K562 (cell line): ENCODE results near the gene FTSJ1. TPM values are rescaled to one million over a fixed set of nuclear protein-coding genes. Genes with fewer than 3 reads are reported as not detected.
A peak's percentile ranks its signal among the peaks of the same experiment; 100 is the strongest.

Source experiments
- ATAC-seq: fragments of 200-7000 bp; cut with Tn5 transposase; 3 replicates; pipeline ENCODE4 v1.9.1; 2020; ENCODE audit warnings: moderate library complexity
- BruUV-seq: library from RNA; stranded (reverse); fragments of 400-500 nt; replicated peaks from 2 replicates; lab custom pipeline; 2021; lab: Mats Ljungman, UMichigan
- CTCF ChIA-PET: fragments of 300-600 bp; formaldehyde crosslinking; extraction: SDS; loops from one replicate; lab custom pipeline; 2021; ENCODE audit warnings: low intra/inter-chr PET ratio; lab: Yijun Ruan, JAX
- POLR2A ChIA-PET: fragments of 300-600, 350-650 bp; sonication (Branson Sonifier 250); formaldehyde crosslinking; extraction: SDS; loops from one replicate; lab custom pipeline; 2021; ENCODE audit warnings: antibody characterized with exemption, inconsistent platforms; lab: Yijun Ruan, JAX
- DNase-seq, 4 experiments: peaks; one replicate each; pipeline versions ENCODE4 v3.0.0 to v3.0.0-alpha.2; 2011 to 2018; ENCODE audit warnings: low spot score in 3 of 4, mixed read lengths in 3 of 4; ENCODE audit errors: extremely low read depth in 1 of 4
- FAIRE-seq: peaks from 2 replicates; lab custom pipeline; 2011; peaks lifted over from hg19 to GRCh38; lab: Jason Lieb, UNC
- H2AFZ ChIP-seq: 2 replicates; pipeline ENCODE4 v1.6.0; 2011; ENCODE audit warnings: low read depth, low read length, control low read depth, inconsistent platforms
- H3K27ac ChIP-seq: fragments of 200-600 bp; 3 replicates; pipeline ENCODE4 v1.8.0; 2011; ENCODE audit warnings: low read depth, mild to moderate bottlenecking, control low read depth, inconsistent platforms, low read length, moderate library complexity, mixed read lengths; ENCODE audit errors: extremely low read depth
- H3K27me3 ChIP-seq, 2 experiments: fragments of 300-600 bp in 1 of 2; 2 replicates in 1 of 2; 3 replicates in 1 of 2; pipeline versions ENCODE4 v1.6.0 to v1.8.0; 2011; ENCODE audit warnings: inconsistent platforms in 2 of 2, low read length in 2 of 2, mild to moderate bottlenecking in 1 of 2, mixed read lengths in 1 of 2, moderate library complexity in 1 of 2; ENCODE audit not compliant: control insufficient read depth in 2 of 2, insufficient read depth in 2 of 2
- H3K36me3 ChIP-seq: fragments of 300-600 bp; 3 replicates; pipeline ENCODE4 v1.8.0; 2011; ENCODE audit warnings: mild to moderate bottlenecking, low read length, inconsistent platforms; ENCODE audit not compliant: control insufficient read depth, insufficient read depth
- H3K4me1 ChIP-seq, 2 experiments: fragments of 200-600 bp in 1 of 2; replicated peaks in 1 of 2; 2 replicates in 1 of 2; 3 replicates in 1 of 2; pipeline versions ENCODE4 v1.5.1 to v1.8.0; 2011; ENCODE audit warnings: inconsistent platforms in 2 of 2, low read length in 2 of 2, mild to moderate bottlenecking in 1 of 2, mixed read lengths in 1 of 2, moderate library complexity in 1 of 2; ENCODE audit not compliant: control insufficient read depth in 2 of 2, insufficient read depth in 2 of 2
- H3K4me2 ChIP-seq: 2 replicates; pipeline ENCODE4 v1.6.1; 2011; ENCODE audit warnings: low read length, control low read depth, inconsistent platforms, mixed read lengths; ENCODE audit not compliant: insufficient read depth
- H3K4me3 ChIP-seq: fragments of 200-600 bp; sonication (generic), shearing (Covaris generic); 2 replicates; pipeline ENCODE4 v1.5.1; 2016; ENCODE audit warnings: control low read depth, inconsistent platforms
- H3K79me2 ChIP-seq: fragments of 200-600 bp; 3 replicates; pipeline ENCODE4 v1.8.0; 2011; ENCODE audit warnings: low read length, inconsistent platforms; ENCODE audit not compliant: control insufficient read depth, insufficient read depth
- H3K9ac ChIP-seq, 2 experiments: 2 replicates each; pipeline versions ENCODE4 v1.6.0 to v1.6.1; 2011; ENCODE audit warnings: low read depth in 2 of 2, low read length in 2 of 2, control low read depth in 1 of 2, inconsistent platforms in 1 of 2, mild to moderate bottlenecking in 1 of 2, mixed read lengths in 1 of 2; ENCODE audit not compliant: insufficient read depth in 1 of 2
- H3K9me1 ChIP-seq: one replicate; pipeline ENCODE4 v1.6.0; 2011; ENCODE audit warnings: inconsistent platforms, mild to moderate bottlenecking, low read length, moderate library complexity; ENCODE audit not compliant: control insufficient read depth, insufficient read depth
- H3K9me3 ChIP-seq: replicated peaks from 2 replicates; pipeline ENCODE4 v1.5.1; 2011; ENCODE audit warnings: low read depth, low read length, inconsistent platforms; ENCODE audit not compliant: control insufficient read depth, insufficient read depth
- H4K20me1 ChIP-seq: replicated peaks from 2 replicates; pipeline ENCODE4 v1.6.1; 2011; ENCODE audit warnings: low read length, inconsistent platforms, mixed read lengths; ENCODE audit not compliant: control insufficient read depth, insufficient read depth
- BACH1 ChIP-seq: fragments of 200-800 bp; sonication (Bioruptor generic); IDR thresholded peaks from 2 replicates; pipeline ENCODE4 v1.6.1; 2016; ENCODE audit warnings: missing genetic modification characterization, missing compliant biosample characterization
- FOSL1 ChIP-seq: fragments of 200-800 bp; sonication (Bioruptor generic); conservative IDR thresholded peaks from 2 replicates; pipeline ENCODE4 v1.6.1; 2016; ENCODE audit warnings: missing genetic modification characterization, missing compliant biosample characterization
- NR2C2 ChIP-seq, 2 experiments: fragments of 200-800 bp in 1 of 2; sonication (Bioruptor generic) in 1 of 2; sonication (generic) in 1 of 2; formaldehyde crosslinking in 1 of 2; IDR thresholded peaks; 2 replicates each; pipeline versions ENCODE4 v1.6.1 to v1.8.0; 2016 to 2022; ENCODE audit warnings: mild to moderate bottlenecking in 1 of 2, missing compliant biosample characterization in 1 of 2, missing genetic modification characterization in 1 of 2, missing genetic modification reagents in 1 of 2
- SRF ChIP-seq, 2 experiments: fragments of 250-450, 450-650 bp in 1 of 2; sonication (Bioruptor Pico) in 1 of 2; sonication (generic) in 1 of 2; formaldehyde crosslinking; IDR thresholded peaks; 2 replicates each; pipeline versions ENCODE4 v1.5.0 to v1.5.1; 2020 to 2022; ENCODE audit warnings: mild to moderate bottlenecking in 1 of 2, missing genetic modification reagents in 1 of 2
- TOE1 ChIP-seq, 2 experiments: fragments of 450-650 bp in 1 of 2; sonication (generic) in 1 of 2; formaldehyde crosslinking in 1 of 2; IDR thresholded peaks; 2 replicates each; pipeline versions ENCODE4 v1.7.1 to v1.8.0; 2016 to 2022; ENCODE audit warnings: borderline replicate concordance in 2 of 2, mild to moderate bottlenecking in 2 of 2, antibody characterized with exemption in 1 of 2, inconsistent platforms in 1 of 2, low read depth in 1 of 2, missing genetic modification reagents in 1 of 2, moderate library complexity in 1 of 2
- ZNF644 ChIP-seq: fragments of 200-800 bp; sonication (Bioruptor generic); IDR thresholded peaks from 2 replicates; pipeline ENCODE4 v1.6.1; 2016; ENCODE audit warnings: low read depth, missing genetic modification characterization, missing compliant biosample characterization
- ZNF766 ChIP-seq: fragments of 200-800 bp; sonication (Bioruptor generic); conservative IDR thresholded peaks from 2 replicates; pipeline ENCODE4 v1.6.1; 2016; ENCODE audit warnings: missing genetic modification characterization, missing compliant biosample characterization
- WGBS: fragments of 100-300 bp; shearing (Covaris generic); methylation state at CpG from one replicate; pipeline ENCODE4 v1.1.6; 2016; ENCODE audit warnings: low coverage, mixed read lengths; ENCODE audit not compliant: insufficient coverage; ENCODE audit errors: missing lambda C conversion rate; 5-methylcytosine and 5-hydroxymethylcytosine counted together
- in situ Hi-C: fragments of 300-500 bp; cut with MboI; formaldehyde crosslinking; loops from 4 replicates; pipeline ENCODE4 v1.15.0; 2018; ENCODE audit warnings: inconsistent platforms, mixed read lengths
- intact Hi-C: fragments of 100-400 bp; cut with micrococcal nuclease; formaldehyde crosslinking; loops from 2 replicates; pipeline ENCODE4 v1.14.2; 2022
- polyA plus RNA-seq, 8 experiments: library from polyadenylated mRNA; depleted of rRNA in 4 of 8; stranded (reverse) in 5 of 8; unstranded in 3 of 8; fragments of >200 nt; fragmentation: Nextera tagmentation in 2 of 8; fragmentation: Illumina TruSeq in 1 of 8; extraction: Ambion mirVana in 2 of 8; extraction: Trizol in 1 of 8; gene quantifications; 2 replicates each; pipeline versions ENCODE4 v1.2.1 to v1.2.3, GENCODE V29; 2011 to 2014; ENCODE audit warnings: inconsistent platforms in 1 of 8, missing spikeins in 1 of 8
- total RNA-seq, 7 experiments: library from RNA; depleted of rRNA in 6 of 7; stranded (reverse); fragments of >200 nt in 6 of 7; fragmentation: Illumina TruSeq in 2 of 7; extraction: Trizol in 2 of 7; gene quantifications; 2 replicates each; pipeline versions ENCODE4 v1.2.1 to v1.2.3, GENCODE V29; 2011 to 2021; ENCODE audit warnings: low replicate concordance in 1 of 7
- TF ChIP-seq, protein P1 (sequence below): fragments of 150-350 bp; IDR thresholded peaks from 2 replicates; pipeline ENCODE4 v1.6.1; 2014; ENCODE audit warnings: low read depth, mild to moderate bottlenecking, low read length, borderline replicate concordance

FTSJ1 gene
- total and polyA plus RNA-seq, 9 of the 15 experiments (the other 6 are each of a cell fraction or from before 2014, with no cell fraction given), result 12.2 to 95.6 (median 71.6) TPM

DNA sequence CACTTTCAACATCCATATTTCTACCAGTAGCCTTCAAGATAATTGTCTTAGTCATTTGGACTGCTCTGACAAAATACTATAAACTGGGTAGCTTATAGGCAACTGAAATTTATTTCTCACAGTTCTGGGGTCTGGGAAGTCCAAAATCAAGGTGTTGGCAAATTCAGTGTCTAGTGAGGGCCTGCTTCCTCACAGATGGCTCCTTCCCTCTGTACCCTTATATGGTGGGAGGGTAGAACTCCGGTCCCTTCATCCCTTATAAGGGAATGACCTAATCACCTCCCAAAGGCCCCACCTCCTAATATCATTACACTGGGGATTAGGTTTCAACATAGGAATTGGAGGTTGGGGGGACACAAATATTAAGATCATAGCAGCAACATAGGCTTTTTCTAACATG is 56.2 kb downstream of the FTSJ1 start:
- Histone ChIP-seq H3K27me3 (no peaks in the 10 kb centered on the region), H3K27ac (peak overlapping the region; percentile 83), H3K4me1 (peaks cover 2 to 17% of the 10 kb centered on the region in 2 experiments; a peak in 4 of 5 replicates), H4K20me1 (no peaks in the 10 kb centered on the region), H3K4me3 (no peak overlapping the region), H3K9ac (peak overlapping the region in 1 of 2 experiments; percentile 39; a peak in 1 of 4 replicates), H3K36me3 (peaks cover 23% of the 10 kb centered on the region; the same call in 2 of the 3 replicates), H3K9me1 (no peaks in the 10 kb centered on the region), H3K4me2 (peak overlapping the region; percentile 55; the same call in 1 of the 2 replicates), H2AFZ (peak overlapping the region; percentile 64), H3K9me3 (no peaks in the 10 kb centered on the region), H3K79me2 (no peaks in the 10 kb centered on the region)
- TF ChIP-seq NR2C2 (CRISPR knock-in tag; IDR thresholded peaks at IDR 0.05) (no peak), NR2C2 (tag; IDR thresholded peaks at IDR 0.05) (peak; percentile 8; the same call in 1 of the 2 replicates), ZNF644 (tag) (peak; percentile 32; the same call in 1 of the 2 replicates), TOE1 (IDR thresholded peaks at IDR 0.05; ENCODE audit: borderline replicate concordance) (no peak), TOE1 (CRISPR knock-in tag; IDR thresholded peaks at IDR 0.05; ENCODE audit: borderline replicate concordance, low read depth) (no peak), BACH1 (tag) (peak; percentile 26; the same call in 1 of the 2 replicates), FOSL1 (tag) (0 out of 2 replicates have a peak, but pooled peaks have one; percentile 4), SRF (CRISPR knock-in tag; IDR thresholded peaks at IDR 0.05) (peak in 1 of 2 experiments; percentile 96; a peak in 2 of 4 replicates), ZNF766 (CRISPR knock-in tag) (0 out of 2 replicates have a peak, but pooled peaks have one; percentile 7)
- TF ChIP-seq, protein P1, sequence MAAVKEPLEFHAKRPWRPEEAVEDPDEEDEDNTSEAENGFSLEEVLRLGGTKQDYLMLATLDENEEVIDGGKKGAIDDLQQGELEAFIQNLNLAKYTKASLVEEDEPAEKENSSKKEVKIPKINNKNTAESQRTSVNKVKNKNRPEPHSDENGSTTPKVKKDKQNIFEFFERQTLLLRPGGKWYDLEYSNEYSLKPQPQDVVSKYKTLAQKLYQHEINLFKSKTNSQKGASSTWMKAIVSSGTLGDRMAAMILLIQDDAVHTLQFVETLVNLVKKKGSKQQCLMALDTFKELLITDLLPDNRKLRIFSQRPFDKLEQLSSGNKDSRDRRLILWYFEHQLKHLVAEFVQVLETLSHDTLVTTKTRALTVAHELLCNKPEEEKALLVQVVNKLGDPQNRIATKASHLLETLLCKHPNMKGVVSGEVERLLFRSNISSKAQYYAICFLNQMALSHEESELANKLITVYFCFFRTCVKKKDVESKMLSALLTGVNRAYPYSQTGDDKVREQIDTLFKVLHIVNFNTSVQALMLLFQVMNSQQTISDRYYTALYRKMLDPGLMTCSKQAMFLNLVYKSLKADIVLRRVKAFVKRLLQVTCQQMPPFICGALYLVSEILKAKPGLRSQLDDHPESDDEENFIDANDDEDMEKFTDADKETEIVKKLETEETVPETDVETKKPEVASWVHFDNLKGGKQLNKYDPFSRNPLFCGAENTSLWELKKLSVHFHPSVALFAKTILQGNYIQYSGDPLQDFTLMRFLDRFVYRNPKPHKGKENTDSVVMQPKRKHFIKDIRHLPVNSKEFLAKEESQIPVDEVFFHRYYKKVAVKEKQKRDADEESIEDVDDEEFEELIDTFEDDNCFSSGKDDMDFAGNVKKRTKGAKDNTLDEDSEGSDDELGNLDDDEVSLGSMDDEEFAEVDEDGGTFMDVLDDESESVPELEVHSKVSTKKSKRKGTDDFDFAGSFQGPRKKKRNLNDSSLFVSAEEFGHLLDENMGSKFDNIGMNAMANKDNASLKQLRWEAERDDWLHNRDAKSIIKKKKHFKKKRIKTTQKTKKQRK, result no peak
- intact Hi-C loops, result no loop called here
- DNase-seq (peak in 1 of 4 experiments; percentile 5), ATAC-seq (peak; percentile 31; the same call in 1 of the 3 replicates), FAIRE-seq (no peak)
- ChIA-PET POLR2A (interaction anchor here (0.6 to 2.2 kb wide), 5 partner anchors 8 to 1387 kb away, joined by 3 to 10 read pairs (median 3); partner anchors contain the start of genes RBM10, RBM3 and TBC1D25), CTCF (no interaction called here)
- in situ Hi-C loops, result no loop called here
- WGBS, result 20% methylated on average over 1 of the region's 1 CpG
- no TSS peak for BruUV-seq
